GM12878 (cell line): ENCODE results near the gene S1PR4. TPM values are rescaled to one million over a fixed set of nuclear protein-coding genes. Genes with fewer than 3 reads are reported as not detected.

Source experiments
- CEBPZ ChIP-seq: fragments of 150-350 bp; IDR thresholded peaks from 2 replicates; pipeline ENCODE4 v1.6.1; 2016; ENCODE audit warnings: low read depth, low read length
- EP300 ChIP-seq, 2 experiments: fragments of 150-350 bp in 1 of 2; IDR thresholded peaks; 2 replicates each; pipeline ENCODE4 v1.6.1; 2011 to 2012; ENCODE audit warnings: low read depth in 2 of 2, low read length in 2 of 2, borderline replicate concordance in 1 of 2, improper control_type of control experiment in 1 of 2, inconsistent platforms in 1 of 2; ENCODE audit not compliant: control insufficient read depth in 1 of 2
- HSF1 ChIP-seq: fragments of 150-350 bp; IDR thresholded peaks from 2 replicates; pipeline ENCODE4 v1.6.1; 2014; ENCODE audit warnings: mild to moderate bottlenecking, low read depth, low read length
- IKZF2 ChIP-seq, 2 experiments: fragments of 450-650 bp; IDR thresholded peaks; 2 replicates each; pipeline ENCODE4 v1.6.1; 2017; ENCODE audit warnings: mild to moderate bottlenecking in 2 of 2, moderate library complexity in 2 of 2
- KDM1A ChIP-seq: fragments of 200-600 bp; sonication (generic); IDR thresholded peaks from 2 replicates; pipeline ENCODE4 v1.6.1; 2016; ENCODE audit warnings: borderline replicate concordance
- MLLT1 ChIP-seq: fragments of 450-650 bp; IDR thresholded peaks from 2 replicates; pipeline ENCODE4 v1.6.1; 2016; ENCODE audit warnings: mild to moderate bottlenecking
- NKRF ChIP-seq: fragments of 450-650 bp; conservative IDR thresholded peaks from 2 replicates; pipeline ENCODE4 v1.6.1; 2017; ENCODE audit warnings: mild to moderate bottlenecking, moderate library complexity
- NR2C1 ChIP-seq: fragments of 450-650 bp; IDR thresholded peaks from 2 replicates; pipeline ENCODE4 v1.6.1; 2017; ENCODE audit warnings: antibody characterized with exemption, mild to moderate bottlenecking, moderate library complexity
- PAX5 ChIP-seq: IDR thresholded peaks from 2 replicates; pipeline ENCODE4 v1.6.1; 2011; ENCODE audit warnings: low read depth, low read length, borderline replicate concordance
- PBX3 ChIP-seq: IDR thresholded peaks from 2 replicates; pipeline ENCODE4 v1.6.1; 2011; ENCODE audit warnings: mild to moderate bottlenecking, low read depth, low read length, moderate library complexity; ENCODE audit not compliant: insufficient replicate concordance
- PML ChIP-seq: IDR thresholded peaks from 2 replicates; pipeline ENCODE4 v1.6.1; 2012; ENCODE audit warnings: low read length, inconsistent platforms
- POU2F2 ChIP-seq: IDR thresholded peaks from 3 replicates; pipeline ENCODE4 v1.6.1; 2011; ENCODE audit warnings: low read depth, mild to moderate bottlenecking, low read length, borderline replicate concordance
- SP1 ChIP-seq: IDR thresholded peaks from one replicate; pipeline ENCODE4 v1.6.1; 2011; ENCODE audit warnings: low read depth, low read length
- ZNF274 ChIP-seq: IDR thresholded peaks from one replicate; pipeline ENCODE4 v1.8.0; 2011; ENCODE audit not compliant: insufficient read length, insufficient read depth
- ZNF622 ChIP-seq: fragments of 450-650 bp; IDR thresholded peaks from 2 replicates; pipeline ENCODE4 v1.6.1; 2017; ENCODE audit warnings: mild to moderate bottlenecking, inconsistent platforms
- polyA plus RNA-seq, 11 experiments: library from polyadenylated mRNA; depleted of rRNA in 4 of 11; unstranded in 6 of 11; stranded (reverse) in 5 of 11; fragments of >200 nt; fragmentation: Nextera tagmentation in 4 of 11; fragmentation: Illumina TruSeq in 1 of 11; extraction: Ambion mirVana in 4 of 11; extraction: Trizol in 1 of 11; gene quantifications; 1 replicate in 1 of 11; 2 replicates in 10 of 11; pipeline versions ENCODE4 v1.2.1 to v1.2.3, GENCODE V29; 2011 to 2016; ENCODE audit warnings: inconsistent platforms in 2 of 11, missing spikeins in 2 of 11, low read depth in 1 of 11
- total RNA-seq, 4 experiments: library from RNA; depleted of rRNA in 3 of 4; stranded (reverse); fragments of >200 nt in 3 of 4; fragmentation: Illumina TruSeq in 1 of 4; extraction: Trizol in 1 of 4; gene quantifications; 2 replicates each; pipeline versions ENCODE4 v1.2.1 to v1.2.3, GENCODE V29; 2013 to 2021

S1PR4 gene
- total and polyA plus RNA-seq, 10 of the 15 experiments (the other 5 are each of a cell fraction or from before 2014, with no cell fraction given), result 0.19 to 57.7 (median 32.4) TPM; not detected in 1

- TF ChIP-seq NKRF (no peak), HSF1 (no peak), PAX5 (peak; percentile 71; the same call in 1 of the 2 replicates), MLLT1 (no peak), PML (peak; percentile 56; the same call in 1 of the 2 replicates), NR2C1 (no peak), PBX3 (no peak), ZNF274 (no peak), ZNF622 (no peak), KDM1A (no peak), CEBPZ (no peak), POU2F2 (peak; percentile 49; the same call in 1 of the 3 replicates), IKZF2 (IDR thresholded peaks at IDR 0.05) (peak; percentile 96), EP300 (IDR thresholded peaks at IDR 0.05; ENCODE audit: borderline replicate concordance in 1 of 2, control insufficient read depth in 1 of 2, low read depth in 2 of 2, low read length in 2 of 2) (peak; percentile 58 to 80; a peak in 2 of 4 replicates), SP1 (peak; percentile 80)
Measured at GRCh38 chr19:3154957-3155736, 23.4 kb upstream of the S1PR4 start (continued).
